Breast epithelium (tissue), 4 donors: Measurements from ENCODE around the gene TNFAIP8L3. TPM values are rescaled to one million over a fixed set of nuclear protein-coding genes. Genes with fewer than 3 reads are reported as not detected.

Source experiments
- DNase-seq, 2 donors: peaks; one replicate each; pipeline ENCODE4 v3.0.0-alpha.2; 2019; ENCODE audit warnings: low spot score in 2 of 2
- H3K27ac ChIP-seq, 2 donors: fragments of 200-600 bp; sonication (generic) in 1 of 2; one replicate each; pipeline ENCODE4 v1.5.1; 2016 to 2019; ENCODE audit warnings: mild to moderate bottlenecking in 1 of 2
- H3K27me3 ChIP-seq, 2 donors: fragments of 200-600 bp; sonication (generic) in 1 of 2; one replicate each; pipeline versions ENCODE4 v1.5.1 to v1.6.0; 2017 to 2019; ENCODE audit warnings: control low read depth in 1 of 2, mild to moderate bottlenecking in 1 of 2
- H3K36me3 ChIP-seq: fragments of 200-600 bp; one replicate; pipeline ENCODE4 v1.5.1; 2019
- H3K4me1 ChIP-seq, 2 donors: fragments of 200-600 bp; sonication (generic); one replicate each; pipeline ENCODE4 v1.5.1; 2016 to 2019; ENCODE audit warnings: control low read depth in 1 of 2
- H3K4me3 ChIP-seq, 3 donors: fragments of 200-600 bp; sonication (generic); 1 replicate in 2 of 3; 2 replicates in 1 of 3; pipeline ENCODE4 v1.5.1; 2016 to 2019; ENCODE audit warnings: mild to moderate bottlenecking in 3 of 3, moderate library complexity in 2 of 3
- H3K9me3 ChIP-seq, 2 donors: fragments of 200-600 bp; sonication (generic) in 1 of 2; one replicate each; pipeline ENCODE4 v1.5.1; 2016 to 2019; ENCODE audit warnings: control low read depth in 1 of 2
- CTCF ChIP-seq, 3 donors: fragments of 450-650 bp; IDR thresholded peaks; one replicate each; pipeline ENCODE4 v1.5.1; 2016 to 2017; ENCODE audit warnings: antibody characterized with exemption in 3 of 3, mild to moderate bottlenecking in 3 of 3, moderate library complexity in 3 of 3
- POLR2A ChIP-seq: fragments of 450-650 bp; IDR thresholded peaks from one replicate; pipeline ENCODE4 v1.6.1; 2016; ENCODE audit warnings: antibody characterized with exemption, mild to moderate bottlenecking, moderate library complexity
- POLR2AphosphoS5 ChIP-seq, 3 donors: sonication (generic); formaldehyde crosslinking; IDR thresholded peaks; one replicate each; pipeline ENCODE4 v1.6.1; 2017; ENCODE audit warnings: antibody characterized with exemption in 3 of 3
- intact Hi-C: fragments of 100-400 bp; cut with DNase I; formaldehyde crosslinking; loops from one replicate; pipeline ENCODE4 v1.15.1; 2023; ENCODE audit warnings: low total_unique reads
- total RNA-seq, 3 donors: library from RNA; depleted of rRNA; stranded (reverse); fragments of >200 nt; gene quantifications; one replicate each; pipeline ENCODE4 v1.1.0, GENCODE V29; 2016

The TNFAIP8L3 gene
- total RNA-seq, 3 donors from 2014 or later: 2.5 to 4.3 (median 4.0) TPM

- TF ChIP-seq POLR2A (no peak), POLR2AphosphoS5 (IDR thresholded peaks at IDR 0.05) (no peak), CTCF (IDR thresholded peaks at IDR 0.05) (no peak)
- no peak overlapping the region for H3K4me3 ChIP-seq
- no peaks in the 10 kb centered on the region for H3K9me3 ChIP-seq
- peak overlapping the region in 1 of 2 donors; percentile 7 for H3K27ac ChIP-seq
- no peaks in the 10 kb centered on the region for H3K36me3 ChIP-seq
- H3K27me3 ChIP-seq: no peaks in the 10 kb centered on the region
- DNase-seq: no peak
- intact Hi-C loops: no loop called here
- no peaks in the 10 kb centered on the region for H3K4me1 ChIP-seq
Measured at GRCh38 chr15:51114437-51115119, 19.9 kb upstream of the TNFAIP8L3 start.

GRCh38 chr15:51112078-51112477 is 17.4 kb upstream of the TNFAIP8L3 start:
- DNase-seq: no peak
- Histone ChIP-seq H3K27me3 (no peaks in the 10 kb centered on the region), H3K9me3 (no peaks in the 10 kb centered on the region), H3K4me1 (no peaks in the 10 kb centered on the region), H3K4me3 (no peak overlapping the region), H3K36me3 (no peaks in the 10 kb centered on the region), H3K27ac (no peak overlapping the region)
- TF ChIP-seq POLR2A (no peak), CTCF (IDR thresholded peaks at IDR 0.05) (no peak), POLR2AphosphoS5 (IDR thresholded peaks at IDR 0.05) (no peak)
- intact Hi-C loops: no loop called here

- Histone ChIP-seq H3K27me3 (no peaks in the 10 kb centered on the region), H3K36me3 (no peaks in the 10 kb centered on the region), H3K27ac (no peak overlapping the region), H3K9me3 (no peaks in the 10 kb centered on the region), H3K4me3 (no peak overlapping the region), H3K4me1 (no peaks in the 10 kb centered on the region)
- intact Hi-C loops: no loop called here
- DNase-seq: no peak
- TF ChIP-seq POLR2AphosphoS5 (IDR thresholded peaks at IDR 0.05): no peak
- no peak for TF ChIP-seq CTCF (IDR thresholded peaks at IDR 0.05)
- TF ChIP-seq POLR2A: no peak
Measured at GRCh38 chr15:51111061-51111460, 16.4 kb upstream of the TNFAIP8L3 start.

GRCh38 chr15:51110171-51110570 is 15.5 kb upstream of the TNFAIP8L3 start:
- intact Hi-C loops: no loop called here
- Histone ChIP-seq H3K36me3 (no peaks in the 10 kb centered on the region), H3K27ac (no peak overlapping the region), H3K4me1 (no peaks in the 10 kb centered on the region), H3K27me3 (no peaks in the 10 kb centered on the region), H3K4me3 (no peak overlapping the region), H3K9me3 (no peaks in the 10 kb centered on the region)
- TF ChIP-seq CTCF (IDR thresholded peaks at IDR 0.05) (no peak), POLR2AphosphoS5 (IDR thresholded peaks at IDR 0.05) (no peak), POLR2A (no peak)
- DNase-seq: no peak

GRCh38 chr15:51108933-51109550 is 14.3 kb upstream of the TNFAIP8L3 start:
- peak overlapping the region in 1 of 2 donors; percentile 32 for H3K27ac ChIP-seq
- H3K36me3 ChIP-seq: no peaks in the 10 kb centered on the region
- H3K4me1 ChIP-seq: no peaks in the 10 kb centered on the region
- H3K27me3 ChIP-seq: no peaks in the 10 kb centered on the region
- intact Hi-C loops: no loop called here
- no peak for DNase-seq
- TF ChIP-seq CTCF (IDR thresholded peaks at IDR 0.05): no peak
- no peak for TF ChIP-seq POLR2AphosphoS5 (IDR thresholded peaks at IDR 0.05)
- no peak for TF ChIP-seq POLR2A
- H3K4me3 ChIP-seq: no peak overlapping the region
- H3K9me3 ChIP-seq: no peaks in the 10 kb centered on the region
